Measurements from ENCODE around the gene SCNN1A. TPM values are rescaled to one million over a fixed set of nuclear protein-coding genes. Genes with fewer than 3 reads are reported as not detected.

The SCNN1A gene
- total RNA-seq, 2 experiments from 2014 or later, result 0.78 to 1.3 TPM

GRCh38 chr12:6330192-6330591 is 45.2 kb downstream of the SCNN1A start:
- Mint-ChIP-seq H3K36me3 (ENCODE audit: low read depth) (peaks cover 63% of the 10 kb centered on the region), H3K27me3 (no peaks in the 10 kb centered on the region), H3K4me3 (no peak overlapping the region), H3K9me3 (no peaks in the 10 kb centered on the region), H3K4me1 (peaks cover 11% of the 10 kb centered on the region), H3K27ac (no peak overlapping the region)
- CTCF ChIA-PET, result no interaction called here
- POLR2A ChIA-PET, result no interaction called here
- DNase-seq, result no peak

- H3K27ac Mint-ChIP-seq, result no peak overlapping the region
- POLR2A ChIA-PET, result no interaction called here
- H3K36me3 Mint-ChIP-seq (ENCODE audit: low read depth), result peaks cover 57% of the 10 kb centered on the region
These were observed 45.7 kb downstream of the SCNN1A start for GRCh38 chr12:6329703-6330064.

GRCh38 chr12:6328945-6329702 is 46.2 kb downstream of the SCNN1A start:
- ChIA-PET POLR2A (no interaction called here), CTCF (no interaction called here)
- H3K27me3 Mint-ChIP-seq, result no peaks in the 10 kb centered on the region
- H3K4me3 Mint-ChIP-seq, result no peak overlapping the region
- H3K4me1 Mint-ChIP-seq, result peaks cover 21% of the 10 kb centered on the region
- no peak overlapping the region for H3K27ac Mint-ChIP-seq
- no peak for DNase-seq
- H3K36me3 Mint-ChIP-seq (ENCODE audit: low read depth), result peaks cover 53% of the 10 kb centered on the region
- H3K9me3 Mint-ChIP-seq, result no peaks in the 10 kb centered on the region

More at GRCh38 chr12:6329703-6330064, 45.7 kb downstream of the SCNN1A start:
- CTCF ChIA-PET, result no interaction called here
- DNase-seq, result no peak
- no peak overlapping the region for H3K4me3 Mint-ChIP-seq
- H3K4me1 Mint-ChIP-seq, result peaks cover 16% of the 10 kb centered on the region
- no peaks in the 10 kb centered on the region for H3K9me3 Mint-ChIP-seq
- no peaks in the 10 kb centered on the region for H3K27me3 Mint-ChIP-seq

GRCh38 chr12:6328045-6328779 is 47.2 kb downstream of the SCNN1A start:
- POLR2A ChIA-PET, result no interaction called here
- no peaks in the 10 kb centered on the region for H3K9me3 Mint-ChIP-seq
- CTCF ChIA-PET, result interaction anchor here (1.6 to 2.8 kb wide), 2 partner anchors 7 to 11 kb away, joined by 4 to 15 read pairs; no protein-coding TSS in a partner anchor
- H3K27me3 Mint-ChIP-seq, result no peaks in the 10 kb centered on the region
- H3K4me1 Mint-ChIP-seq, result peaks cover 30% of the 10 kb centered on the region
- peaks cover 43% of the 10 kb centered on the region for H3K36me3 Mint-ChIP-seq (ENCODE audit: low read depth)
- DNase-seq, result no peak
- H3K4me3 Mint-ChIP-seq, result no peak overlapping the region
- H3K27ac Mint-ChIP-seq, result no peak overlapping the region

GRCh38 chr12:6327229-6328041 is 47.9 kb downstream of the SCNN1A start:
- Mint-ChIP-seq H3K27ac (no peak overlapping the region), H3K36me3 (ENCODE audit: low read depth) (peaks cover 36% of the 10 kb centered on the region), H3K27me3 (no peaks in the 10 kb centered on the region), H3K4me3 (no peak overlapping the region), H3K9me3 (no peaks in the 10 kb centered on the region), H3K4me1 (peaks cover 35% of the 10 kb centered on the region)
- ChIA-PET CTCF (interaction anchor here (1.6 to 2.8 kb wide), 3 partner anchors 8 to 138 kb away, joined by 4 to 15 read pairs (median 8); no protein-coding TSS in a partner anchor), POLR2A (interaction anchor here (1.0 to 1.6 kb wide), 3 partner anchors 12 to 165 kb away, joined by 3 read pairs; partner anchors contain the start of gene MRPL51)
- DNase-seq, result no peak

GRCh38 chr12:6326316-6327228 is 48.8 kb downstream of the SCNN1A start:
- H3K4me1 Mint-ChIP-seq, result peaks cover 38% of the 10 kb centered on the region
- H3K27me3 Mint-ChIP-seq, result no peaks in the 10 kb centered on the region
- H3K36me3 Mint-ChIP-seq (ENCODE audit: low read depth), result peaks cover 32% of the 10 kb centered on the region
- CTCF ChIA-PET, result interaction anchor here (0.8 to 2.8 kb wide), 8 partner anchors 9 to 139 kb away, joined by 3 to 15 read pairs (median 4); no protein-coding TSS in a partner anchor
- POLR2A ChIA-PET, result interaction anchor here (1.0 to 1.6 kb wide), 5 partner anchors 8 to 166 kb away, joined by 3 to 7 read pairs (median 3); partner anchors contain the start of gene MRPL51
- no peak overlapping the region for H3K27ac Mint-ChIP-seq
- no peak for DNase-seq
- H3K4me3 Mint-ChIP-seq, result no peak overlapping the region
- H3K9me3 Mint-ChIP-seq, result no peaks in the 10 kb centered on the region

- POLR2A ChIA-PET, result interaction anchor here (1.0 to 1.6 kb wide), 6 partner anchors 9 to 145 kb away, joined by 3 to 7 read pairs (median 3); partner anchors contain the start of gene VAMP1
- Mint-ChIP-seq H3K27me3 (no peaks in the 10 kb centered on the region), H3K4me3 (no peak overlapping the region), H3K9me3 (no peaks in the 10 kb centered on the region), H3K27ac (peak overlapping the region; percentile 42), H3K4me1 (peaks cover 36% of the 10 kb centered on the region), H3K36me3 (ENCODE audit: low read depth) (peaks cover 17% of the 10 kb centered on the region)
- CTCF ChIA-PET, result interaction anchor here (0.9 to 2.8 kb wide), 3 partner anchors 10 to 140 kb away, joined by 5 to 15 read pairs (median 8); no protein-coding TSS in a partner anchor
- no peak for DNase-seq
These were observed 50.2 kb downstream of the SCNN1A start for GRCh38 chr12:6324936-6325750.

- Mint-ChIP-seq H3K36me3 (ENCODE audit: low read depth) (peaks cover 12% of the 10 kb centered on the region), H3K27me3 (peaks cover 3% of the 10 kb centered on the region), H3K27ac (peak overlapping the region; percentile 73), H3K4me1 (peaks cover 36% of the 10 kb centered on the region), H3K4me3 (peak overlapping the region; percentile 9), H3K9me3 (no peaks in the 10 kb centered on the region)
- CTCF ChIA-PET, result interaction anchor here (1.0 to 2.4 kb wide), 8 partner anchors 8 to 147 kb away, joined by 3 to 36 read pairs (median 7); partner anchors contain the start of gene VAMP1
- POLR2A ChIA-PET, result interaction anchor here (0.6 to 1.5 kb wide), 6 partner anchors 10 to 134 kb away, joined by 3 to 7 read pairs (median 3); no protein-coding TSS in a partner anchor
- no peak for DNase-seq
These were observed 51.2 kb downstream of the SCNN1A start for GRCh38 chr12:6323995-6324711.

GRCh38 chr12:6323340-6323994 is 51.9 kb downstream of the SCNN1A start:
- Mint-ChIP-seq H3K4me1 (peaks cover 41% of the 10 kb centered on the region), H3K27ac (peak overlapping the region; percentile 73), H3K27me3 (peaks cover 3% of the 10 kb centered on the region), H3K36me3 (ENCODE audit: low read depth) (peaks cover 9% of the 10 kb centered on the region), H3K9me3 (no peaks in the 10 kb centered on the region), H3K4me3 (peak overlapping the region; percentile 9)
- ChIA-PET POLR2A (interaction anchor here (0.6 to 2.0 kb wide), 6 partner anchors 10 to 134 kb away, joined by 3 to 7 read pairs (median 4); no protein-coding TSS in a partner anchor), CTCF (interaction anchor here (0.6 to 2.4 kb wide), 13 partner anchors 9 to 147 kb away, joined by 3 to 36 read pairs (median 5); partner anchors contain the start of gene VAMP1)
- DNase-seq, result peak; percentile 46

- Mint-ChIP-seq H3K4me1 (peaks cover 46% of the 10 kb centered on the region), H3K27ac (peak overlapping the region; percentile 73), H3K36me3 (ENCODE audit: low read depth) (peaks cover 6% of the 10 kb centered on the region), H3K4me3 (no peak overlapping the region), H3K9me3 (no peaks in the 10 kb centered on the region), H3K27me3 (peaks cover 3% of the 10 kb centered on the region)
- ChIA-PET POLR2A (interaction anchor here (0.7 to 2.0 kb wide), 8 partner anchors 9 to 148 kb away, joined by 3 to 7 read pairs (median 3); partner anchors contain the start of genes TAPBPL and VAMP1), CTCF (interaction anchor here (1.0 to 2.4 kb wide), 12 partner anchors 9 to 148 kb away, joined by 3 to 36 read pairs (median 6); partner anchors contain the start of gene VAMP1)
- no peak for DNase-seq
These were observed 52.4 kb downstream of the SCNN1A start for GRCh38 chr12:6322969-6323339.

Data from activated CD4-positive, alpha-beta memory T cell treated with anti-CD3 and anti-CD28 coated beads, Interleukin-2, amount 10 ng/mL, durations not matched to agents 7 days and 5 days (primary cell).